Esophagus muscularis mucosa (tissue), 4 donors: ENCODE measurements around the gene GRB14. TPM values are rescaled to one million over a fixed set of nuclear protein-coding genes. Genes with fewer than 3 reads are reported as not detected.

Source experiments
- DNase-seq: peaks from one replicate; pipeline ENCODE4 v3.0.0-alpha.2; 2017; ENCODE audit errors: extremely low spot score
- H3K27ac ChIP-seq, 4 donors: fragments of 200-600 bp; sonication (generic); replicated peaks in 1 of 4; 1 replicate in 3 of 4; 2 replicates in 1 of 4; pipeline ENCODE4 v1.5.1; 2016 to 2019; ENCODE audit warnings: mild to moderate bottlenecking in 1 of 4
- H3K27me3 ChIP-seq, 4 donors: fragments of 200-600 bp; sonication (generic); one replicate each; pipeline versions ENCODE4 v1.5.1 to v1.6.0; 2016 to 2019
- H3K36me3 ChIP-seq, 4 donors: fragments of 200-600 bp; sonication (generic); one replicate each; pipeline ENCODE4 v1.5.1; 2016 to 2019
- H3K4me1 ChIP-seq, 4 donors: fragments of 200-600 bp; sonication (generic); one replicate each; pipeline ENCODE4 v1.5.1; 2016 to 2019
- H3K4me3 ChIP-seq, 4 donors: fragments of 200-600 bp; sonication (generic); 1 replicate in 2 of 4; 2 replicates in 2 of 4; pipeline ENCODE4 v1.5.1; 2016 to 2019; ENCODE audit warnings: mild to moderate bottlenecking in 4 of 4, moderate library complexity in 1 of 4
- H3K9me3 ChIP-seq, 4 donors: fragments of 200-600 bp; sonication (generic); 1 replicate in 3 of 4; 2 replicates in 1 of 4; pipeline ENCODE4 v1.5.1; 2016 to 2019
- EP300 ChIP-seq: sonication (generic); formaldehyde crosslinking; IDR thresholded peaks from one replicate; pipeline ENCODE4 v1.6.1; 2017; ENCODE audit warnings: antibody characterized with exemption
- POLR2A ChIP-seq: fragments of 450-650 bp; IDR thresholded peaks from one replicate; pipeline ENCODE4 v1.6.1; 2017; ENCODE audit warnings: antibody characterized with exemption, moderate library complexity, mild to moderate bottlenecking, low read depth
- POLR2AphosphoS5 ChIP-seq, 2 donors: sonication (generic); formaldehyde crosslinking; IDR thresholded peaks; one replicate each; pipeline ENCODE4 v1.6.1; 2017; ENCODE audit warnings: antibody characterized with exemption in 2 of 2
- WGBS: methylation state at CpG from one replicate; pipeline ENCODE4 v1.1.5; 2018; 5-methylcytosine and 5-hydroxymethylcytosine counted together
- intact Hi-C: fragments of 100-400 bp; cut with DNase I; formaldehyde crosslinking; loops from one replicate; pipeline ENCODE4 v1.15.1; 2023
- total RNA-seq, 4 donors: library from RNA; depleted of rRNA; stranded (reverse); fragments of >200 nt; gene quantifications; one replicate each; pipeline versions ENCODE4 v1.1.0 to v1.2.1, GENCODE V29; 2016
- TF ChIP-seq, protein P1 (sequence below), 3 experiments: fragments of 200-600 bp in 2 of 3; fragments of 450-650 bp in 1 of 3; sonication (generic) in 2 of 3; IDR thresholded peaks; one replicate each; pipeline ENCODE4 v1.5.1; 2017 to 2019; ENCODE audit warnings: antibody characterized with exemption in 3 of 3, mild to moderate bottlenecking in 2 of 3, moderate library complexity in 1 of 3

Gene GRB14
- total RNA-seq, 4 donors from 2014 or later = 3.3 to 6.3 (median 4.3) TPM

DNA sequence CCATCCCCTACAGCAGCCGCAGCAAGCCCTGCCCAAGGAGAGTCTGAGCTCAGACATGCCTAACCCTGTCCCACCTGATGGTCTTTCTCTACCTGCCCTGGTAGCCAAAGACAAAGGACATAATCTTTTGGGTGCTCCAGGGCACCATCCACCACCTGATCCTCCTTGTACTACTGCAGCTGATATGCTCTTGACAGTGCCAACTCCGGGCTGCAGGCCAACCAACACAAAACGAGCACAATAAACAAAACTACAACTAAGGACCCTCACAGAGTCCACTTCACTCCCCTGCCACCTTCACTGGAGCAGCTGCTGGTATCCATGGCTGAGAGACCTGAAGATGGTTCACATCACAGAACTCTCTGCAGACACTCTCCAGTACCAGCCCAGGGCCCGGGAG is 106.3 kb downstream of the GRB14 start:
- peaks cover 0 to 5% (median 2%) of the 10 kb centered on the region in 4 donors for H3K4me1 ChIP-seq
- H3K27me3 ChIP-seq = no peaks in the 10 kb centered on the region
- peaks cover 0 to 27% (median 12%) of the 10 kb centered on the region in 4 donors for H3K9me3 ChIP-seq
- DNase-seq = no peak
- peaks cover 0 to 6% (median 0%) of the 10 kb centered on the region in 4 donors for H3K36me3 ChIP-seq
- no peak overlapping the region for H3K4me3 ChIP-seq
- TF ChIP-seq EP300 = no peak
- 83% methylated on average over 4 of the region's 4 CpGs for WGBS
- H3K27ac ChIP-seq = no peak overlapping the region
- intact Hi-C loops = no loop called here

DNA sequence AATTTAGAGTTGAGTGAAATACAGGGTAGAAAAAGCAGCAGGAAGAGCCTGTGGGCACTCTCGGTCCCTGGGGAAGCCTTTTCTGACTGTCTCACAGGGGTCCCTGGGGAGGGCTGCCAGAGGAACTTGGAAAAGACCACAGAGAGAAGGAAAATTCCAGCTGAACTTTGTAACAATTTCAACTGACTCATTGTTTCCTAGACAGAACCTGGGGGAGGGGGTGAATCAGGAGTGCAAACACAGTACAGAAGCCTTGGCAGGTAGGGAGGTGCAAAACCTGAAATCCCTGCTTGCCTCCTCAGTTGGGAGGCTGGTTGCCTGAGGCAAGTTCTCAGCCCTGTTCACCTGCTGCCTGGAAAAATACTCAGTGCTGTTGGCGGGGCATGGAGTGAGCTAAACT is 106.8 kb downstream of the GRB14 start:
- no peak overlapping the region for H3K27ac ChIP-seq
- intact Hi-C loops = no loop called here
- H3K9me3 ChIP-seq = peaks cover 0 to 27% (median 11%) of the 10 kb centered on the region in 4 donors
- no peak for DNase-seq
- H3K4me1 ChIP-seq = peaks cover 0 to 5% (median 2%) of the 10 kb centered on the region in 4 donors
- WGBS = 82% methylated on average over 2 of the region's 2 CpGs
- no peak overlapping the region for H3K4me3 ChIP-seq
- TF ChIP-seq EP300 (no peak), POLR2A (no peak), POLR2AphosphoS5 (IDR thresholded peaks at IDR 0.05) (no peak)
- TF ChIP-seq, protein P1, sequence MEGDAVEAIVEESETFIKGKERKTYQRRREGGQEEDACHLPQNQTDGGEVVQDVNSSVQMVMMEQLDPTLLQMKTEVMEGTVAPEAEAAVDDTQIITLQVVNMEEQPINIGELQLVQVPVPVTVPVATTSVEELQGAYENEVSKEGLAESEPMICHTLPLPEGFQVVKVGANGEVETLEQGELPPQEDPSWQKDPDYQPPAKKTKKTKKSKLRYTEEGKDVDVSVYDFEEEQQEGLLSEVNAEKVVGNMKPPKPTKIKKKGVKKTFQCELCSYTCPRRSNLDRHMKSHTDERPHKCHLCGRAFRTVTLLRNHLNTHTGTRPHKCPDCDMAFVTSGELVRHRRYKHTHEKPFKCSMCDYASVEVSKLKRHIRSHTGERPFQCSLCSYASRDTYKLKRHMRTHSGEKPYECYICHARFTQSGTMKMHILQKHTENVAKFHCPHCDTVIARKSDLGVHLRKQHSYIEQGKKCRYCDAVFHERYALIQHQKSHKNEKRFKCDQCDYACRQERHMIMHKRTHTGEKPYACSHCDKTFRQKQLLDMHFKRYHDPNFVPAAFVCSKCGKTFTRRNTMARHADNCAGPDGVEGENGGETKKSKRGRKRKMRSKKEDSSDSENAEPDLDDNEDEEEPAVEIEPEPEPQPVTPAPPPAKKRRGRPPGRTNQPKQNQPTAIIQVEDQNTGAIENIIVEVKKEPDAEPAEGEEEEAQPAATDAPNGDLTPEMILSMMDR (IDR thresholded peaks at IDR 0.05) = no peak
- peaks cover 0 to 6% (median 0%) of the 10 kb centered on the region in 4 donors for H3K36me3 ChIP-seq
- H3K27me3 ChIP-seq = no peaks in the 10 kb centered on the region

DNA sequence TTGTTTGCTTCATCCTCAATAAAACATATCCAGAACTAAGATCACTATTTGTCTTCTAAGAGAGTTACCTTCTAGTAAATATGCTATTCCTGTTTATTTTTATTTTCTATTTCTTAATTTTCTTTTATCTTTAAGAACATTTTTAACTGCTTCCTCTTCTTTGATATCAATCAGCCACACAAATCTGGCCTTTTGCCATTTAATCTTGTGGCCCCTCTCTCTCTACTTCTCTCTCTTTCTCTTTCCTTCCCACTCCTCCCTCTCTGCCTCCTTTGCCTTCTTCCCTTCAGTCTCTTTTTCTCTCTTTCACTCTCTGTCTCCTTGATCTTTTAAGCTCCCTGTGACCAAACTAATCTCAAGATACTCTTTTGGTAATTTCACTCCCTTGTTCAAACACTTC is 108.4 kb downstream of the GRB14 start:
- H3K9me3 ChIP-seq = peaks cover 0 to 22% (median 6%) of the 10 kb centered on the region in 4 donors
- TF ChIP-seq POLR2A (no peak), EP300 (no peak), POLR2AphosphoS5 (IDR thresholded peaks at IDR 0.05) (no peak)
- TF ChIP-seq, protein P1 (IDR thresholded peaks at IDR 0.05) = no peak
- no peak for DNase-seq

DNA sequence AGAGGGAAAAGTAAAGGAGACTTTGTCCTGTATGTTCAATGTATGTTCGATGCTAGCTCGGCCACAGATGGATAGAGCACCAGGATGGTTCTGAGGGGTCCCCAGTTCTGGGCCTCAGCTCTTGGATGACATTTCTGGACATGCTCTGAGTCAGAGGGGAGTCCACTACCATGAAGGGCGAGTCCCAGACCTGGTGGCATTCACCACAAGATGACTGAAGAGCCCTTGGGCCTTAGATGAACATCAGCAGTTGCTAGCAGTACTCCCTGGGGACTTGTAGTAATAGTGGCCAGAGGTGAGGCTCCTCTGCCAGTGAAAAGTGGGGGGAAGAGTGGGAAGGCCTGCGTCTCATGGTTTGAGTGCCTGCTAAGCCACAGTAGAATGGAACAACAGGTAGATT is 109.5 kb downstream of the GRB14 start:
- Histone ChIP-seq H3K4me1 (peaks cover 0 to 5% (median 2%) of the 10 kb centered on the region in 4 donors), H3K36me3 (peaks cover 0 to 5% (median 0%) of the 10 kb centered on the region in 4 donors), H3K9me3 (peaks cover 0 to 18% (median 5%) of the 10 kb centered on the region in 4 donors), H3K27me3 (no peaks in the 10 kb centered on the region), H3K4me3 (no peak overlapping the region), H3K27ac (no peak overlapping the region)
- WGBS = 94% methylated on average over 3 of the region's 4 CpGs
- intact Hi-C loops = no loop called here
- TF ChIP-seq, protein P1 (IDR thresholded peaks at IDR 0.05) = no peak
- TF ChIP-seq POLR2A (no peak), POLR2AphosphoS5 (IDR thresholded peaks at IDR 0.05) (no peak), EP300 (no peak)
- DNase-seq = no peak

More for the DNA sequence above, 108.4 kb downstream of the GRB14 start:
- peaks cover 0 to 6% (median 0%) of the 10 kb centered on the region in 4 donors for H3K36me3 ChIP-seq
- intact Hi-C loops = no loop called here
- H3K27ac ChIP-seq = no peak overlapping the region
- no peaks in the 10 kb centered on the region for H3K27me3 ChIP-seq
- peaks cover 0 to 5% (median 2%) of the 10 kb centered on the region in 4 donors for H3K4me1 ChIP-seq
- H3K4me3 ChIP-seq = no peak overlapping the region

DNA sequence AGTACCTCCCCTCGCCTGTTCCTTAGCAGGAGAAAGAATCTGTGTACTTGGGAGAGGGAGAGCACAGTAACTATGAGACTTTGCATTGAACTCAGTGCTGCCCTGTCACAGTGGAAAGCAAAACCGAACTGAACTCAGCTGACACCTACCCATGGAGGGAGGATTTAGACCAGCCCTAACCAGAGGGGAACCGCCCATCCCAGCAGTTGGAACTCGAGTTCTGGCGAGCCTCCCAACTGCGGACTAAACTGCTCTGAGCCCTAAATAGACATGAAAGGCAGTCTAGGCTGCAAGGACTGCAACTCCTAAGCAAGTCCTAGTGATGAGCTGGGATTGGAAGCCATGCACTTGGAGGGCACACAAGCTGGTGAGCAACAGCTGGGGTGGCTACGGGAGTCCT is 110.4 kb downstream of the GRB14 start:
- Histone ChIP-seq H3K27ac (no peak overlapping the region), H3K9me3 (peaks cover 0 to 13% (median 4%) of the 10 kb centered on the region in 4 donors), H3K27me3 (no peaks in the 10 kb centered on the region), H3K4me3 (no peak overlapping the region), H3K36me3 (no peaks in the 10 kb centered on the region), H3K4me1 (peaks cover 0 to 5% (median 2%) of the 10 kb centered on the region in 4 donors)
- intact Hi-C loops = no loop called here
- WGBS = 58% methylated on average over 4 of the region's 7 CpGs
- no peak for DNase-seq
- TF ChIP-seq EP300 = no peak
- TF ChIP-seq POLR2A = no peak
- TF ChIP-seq POLR2AphosphoS5 (IDR thresholded peaks at IDR 0.05) = no peak
- TF ChIP-seq, protein P1 (IDR thresholded peaks at IDR 0.05) = no peak
